ENCODE measurements around the gene TXNRD1.

GRCh38 chr12:104175726-104176247 is 39.8 kb upstream of the TXNRD1 start:
- TF ChIP-seq CTCF (IDR thresholded peaks at IDR 0.05; ENCODE audit: insufficient read depth, low read depth, low read length) (no peak), EZH2 (IDR thresholded peaks at IDR 0.05; ENCODE audit: insufficient read depth, low read length) (no peak)

Measured in astrocyte (in vitro differentiated cells and primary cell).